Activated CD4-positive, alpha-beta T cell treated with anti-CD3 and anti-CD28 coated beads, Interleukin-2, amount 50 U/mL, for 4 hours (primary cell): Measurements from ENCODE around the gene ASTN2.

Experiments used
- DNase-seq, 2 experiments: peaks; one replicate each; pipeline ENCODE4 v3.0.0-alpha.2; 2020

Gene ASTN2

DNA sequence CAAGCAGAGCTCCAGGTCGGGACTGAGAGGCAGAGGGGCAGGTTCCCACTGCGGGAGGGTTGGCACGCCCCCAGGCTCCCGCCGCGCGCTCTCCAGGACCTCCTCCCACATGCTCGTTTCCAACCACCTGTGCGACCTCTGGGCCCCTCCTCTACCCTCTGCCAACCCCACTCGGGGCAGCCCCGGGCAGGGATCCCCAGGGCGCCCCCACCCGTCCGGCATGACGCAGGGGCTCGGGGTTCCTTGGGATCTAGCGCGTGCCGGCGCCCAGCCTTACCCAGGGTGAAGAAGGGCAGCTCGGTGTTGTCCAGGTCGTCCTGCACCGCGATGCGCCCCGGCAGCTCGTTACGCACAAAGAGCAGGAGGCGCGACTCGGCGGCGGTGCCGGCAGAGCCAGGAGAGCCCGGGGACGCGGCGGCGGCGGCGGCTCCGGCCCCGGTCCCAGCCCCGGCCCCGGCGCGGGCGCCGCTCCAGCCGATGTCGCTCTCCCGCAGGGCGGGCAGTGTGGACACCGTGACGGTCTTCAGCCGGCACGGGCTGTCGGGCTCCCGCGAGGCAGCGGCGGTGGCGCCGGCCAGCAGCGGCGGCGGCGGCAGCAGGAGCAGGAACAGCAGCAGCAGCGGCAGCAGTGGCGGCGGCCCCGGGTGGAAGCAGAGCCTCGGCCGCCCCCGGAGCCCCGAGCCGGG is 494 bp downstream of the ASTN2 start:
- DNase-seq, result no peak

DNA sequence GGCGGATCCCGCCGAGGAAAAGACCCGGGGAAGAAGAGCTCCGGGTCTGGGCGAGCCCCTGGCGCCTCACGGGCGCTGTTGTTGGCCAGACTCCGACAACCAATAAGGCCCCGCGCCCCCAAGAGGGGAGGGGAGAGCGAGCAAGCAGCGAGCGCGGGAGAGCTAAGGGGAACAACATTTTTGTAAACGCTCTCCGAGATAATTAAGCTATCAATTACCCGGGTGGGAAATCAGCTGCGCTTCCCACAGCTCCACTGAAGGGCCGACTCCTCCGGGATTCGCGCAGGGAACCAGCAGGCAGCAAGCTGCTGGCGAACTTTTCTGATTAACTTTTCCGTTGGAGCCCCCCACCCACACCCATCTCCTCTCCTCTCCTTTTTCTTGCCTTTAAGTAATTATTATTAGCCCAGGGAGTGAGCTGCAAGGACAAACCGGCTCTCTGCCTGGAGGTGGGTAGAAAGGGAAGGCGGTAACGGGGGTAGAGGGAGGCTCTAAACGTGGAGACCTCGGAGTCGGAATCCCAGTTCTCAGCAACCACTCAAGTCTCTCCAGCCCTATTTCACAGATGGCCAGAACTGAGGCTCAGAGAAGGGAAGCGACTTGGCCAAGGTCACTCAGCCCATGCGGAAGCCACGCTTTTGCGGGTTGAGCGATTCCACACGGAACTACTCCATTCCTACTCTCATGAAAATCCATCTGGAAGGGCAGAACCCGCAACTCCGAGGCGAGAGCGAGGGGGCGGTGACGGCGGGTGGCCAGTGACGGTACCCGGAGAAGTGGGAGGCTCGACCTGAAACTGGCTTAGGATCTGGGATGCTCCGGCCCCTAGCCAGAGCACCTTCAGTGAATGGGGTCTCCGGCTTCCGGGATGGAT is 1.3 kb downstream of the ASTN2 start:
- no peak for DNase-seq

DNA sequence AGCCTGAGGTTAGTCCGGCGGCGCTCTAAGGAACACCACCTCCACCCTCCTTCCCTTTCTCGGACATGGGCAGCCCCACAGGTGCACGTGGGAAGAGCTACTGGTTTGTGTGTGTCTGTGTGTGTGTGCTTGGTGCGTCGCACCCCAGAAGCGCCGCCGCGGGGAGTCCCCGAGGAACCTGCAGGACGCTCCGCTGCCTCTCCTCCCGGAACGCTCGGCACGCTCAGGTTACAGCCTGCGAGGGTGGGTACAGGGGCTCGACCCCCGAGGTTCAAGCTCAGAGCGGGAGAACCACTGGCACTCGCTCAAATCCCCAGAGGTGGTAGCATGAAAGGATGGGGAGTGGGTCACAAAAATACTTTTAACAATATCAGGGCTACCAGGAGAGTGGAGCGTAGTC is 2.0 kb downstream of the ASTN2 start:
- DNase-seq, result no peak

DNA sequence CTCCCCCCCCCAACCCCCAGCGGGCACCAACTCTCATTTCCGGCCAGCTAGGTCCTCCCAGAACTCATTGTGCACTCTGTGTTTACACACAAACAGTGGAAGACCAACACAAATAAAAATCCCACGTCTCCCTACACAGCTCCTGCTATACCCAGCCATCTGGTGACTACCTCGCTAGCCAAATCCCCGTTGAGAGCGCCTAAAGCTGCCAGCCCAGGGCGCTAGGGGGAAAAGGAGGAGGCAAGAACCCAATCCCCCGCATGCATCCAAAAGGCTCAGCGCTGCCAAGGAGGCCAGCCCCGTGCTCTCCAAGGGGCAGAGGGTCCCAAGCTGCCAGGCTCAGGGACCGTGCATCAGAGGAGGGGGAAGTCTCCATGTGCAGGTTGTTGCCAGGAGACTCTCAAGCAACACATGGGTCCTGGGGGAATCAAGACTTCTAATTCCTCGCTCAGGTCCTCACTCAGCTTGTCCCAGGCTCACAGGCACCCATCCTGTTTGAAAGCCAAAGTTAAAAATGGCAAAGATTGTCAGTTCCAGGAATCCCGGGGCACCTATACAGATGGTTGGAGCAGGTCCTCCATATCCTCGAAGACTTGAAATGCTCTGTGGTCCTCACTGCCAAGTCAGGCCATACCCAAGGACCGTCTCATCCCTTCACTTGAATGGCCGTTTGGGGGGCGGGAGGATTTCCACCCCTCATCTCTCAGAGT is 2.7 kb downstream of the ASTN2 start:
- DNase-seq, result no peak

DNA sequence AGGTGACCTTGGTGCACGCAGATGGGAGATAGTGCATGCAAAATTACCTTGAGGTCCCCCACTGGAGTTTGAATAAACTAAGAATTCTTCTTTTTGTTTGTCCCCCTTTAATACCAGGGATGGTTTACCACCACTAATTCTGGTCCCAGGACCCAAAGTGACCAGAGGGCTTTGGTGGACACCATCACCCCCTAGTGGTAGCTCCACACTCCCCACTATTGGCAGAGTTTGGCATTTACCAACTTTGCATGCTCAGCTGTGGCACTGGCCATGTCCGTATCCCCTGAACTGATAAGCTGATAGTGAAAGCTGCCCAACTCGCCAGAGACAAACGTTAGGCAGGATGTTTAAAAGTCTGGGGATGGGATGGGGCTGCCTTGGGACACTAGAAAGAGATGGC is 3.3 kb downstream of the ASTN2 start:
- DNase-seq, result no peak

DNA sequence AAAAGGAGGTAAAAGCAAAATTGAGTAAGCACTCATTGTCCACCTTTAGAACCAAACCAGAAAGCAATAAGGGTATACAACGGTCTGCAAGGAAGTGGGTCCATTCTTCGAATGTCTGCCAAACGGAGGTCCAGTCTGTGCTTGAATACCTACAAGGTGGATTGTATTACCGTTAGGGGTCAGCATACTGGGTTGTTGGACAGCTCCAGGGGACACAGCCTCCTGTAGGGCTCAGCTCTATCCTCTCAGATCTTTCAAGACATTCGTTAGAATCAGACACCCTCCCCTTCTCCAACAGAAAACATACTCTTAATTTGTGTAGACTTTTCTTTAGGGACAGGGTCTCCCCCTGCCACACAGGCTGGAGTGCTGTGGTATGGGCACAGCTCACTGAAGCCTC is 5.5 kb downstream of the ASTN2 start:
- DNase-seq, result no peak

DNA sequence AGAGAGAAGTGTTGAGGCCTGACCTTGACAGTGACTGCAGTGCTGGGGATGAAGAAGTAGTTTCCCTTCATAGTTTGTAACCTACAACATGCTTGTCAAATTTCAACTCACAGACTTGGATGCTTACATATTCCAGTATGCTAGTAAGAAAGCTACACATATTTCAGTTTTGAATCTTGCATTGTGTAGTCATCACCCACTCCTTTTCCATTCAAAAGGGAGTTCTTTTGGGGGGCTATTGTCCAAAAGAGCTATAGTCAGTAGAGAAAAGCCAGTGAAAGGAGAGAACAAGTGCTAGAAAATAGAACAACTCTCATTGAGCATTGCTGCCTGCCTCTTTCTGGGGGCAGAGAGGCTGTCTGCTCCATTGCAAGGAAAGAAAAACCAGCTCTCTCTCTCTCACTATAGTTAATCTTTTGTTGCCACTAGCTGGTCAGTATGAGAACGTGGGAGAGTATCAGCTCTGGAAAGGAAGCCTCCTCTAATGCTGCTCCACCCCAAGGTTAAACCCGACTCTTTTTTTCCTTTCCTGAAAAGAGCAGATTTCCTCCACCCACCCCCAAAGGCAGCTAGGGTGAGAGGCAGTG is 7.3 kb downstream of the ASTN2 start:
- DNase-seq, result no peak

DNA sequence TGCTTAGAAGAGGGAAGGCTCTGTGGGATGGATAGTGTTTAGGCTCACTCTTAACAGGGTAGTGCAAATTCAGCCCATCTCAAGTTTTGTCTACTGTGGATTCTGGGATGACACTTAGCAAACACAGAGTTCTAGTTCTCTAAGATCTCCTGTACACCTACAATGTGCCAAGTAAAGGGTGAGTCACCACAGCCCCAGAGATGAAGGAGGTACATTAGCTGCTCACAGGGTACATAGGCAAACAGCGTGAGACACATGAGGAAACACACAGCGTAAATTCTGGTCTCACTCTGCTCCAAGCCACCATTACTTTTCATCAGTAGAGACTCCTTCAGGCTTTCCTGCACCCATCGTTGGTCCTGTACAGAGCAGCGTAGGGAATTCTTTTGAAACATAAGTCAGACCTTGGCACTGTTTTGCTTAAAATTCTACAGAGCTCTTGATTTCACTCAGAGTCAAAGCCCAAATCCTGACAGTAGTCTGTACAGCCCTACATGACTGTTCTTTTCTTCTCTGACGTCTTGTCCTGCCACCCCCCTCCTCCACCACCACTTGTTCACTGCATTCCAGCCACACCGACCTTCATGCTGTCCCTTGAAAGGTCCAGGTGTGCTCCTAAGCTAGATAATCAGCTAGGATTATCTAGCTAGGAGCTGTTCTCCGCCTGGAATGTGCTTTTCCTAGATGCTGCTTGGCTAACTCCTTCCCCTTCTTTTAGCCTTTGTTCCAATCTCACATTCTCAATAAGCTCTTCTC is 8.7 kb downstream of the ASTN2 start:
- no peak for DNase-seq

DNA sequence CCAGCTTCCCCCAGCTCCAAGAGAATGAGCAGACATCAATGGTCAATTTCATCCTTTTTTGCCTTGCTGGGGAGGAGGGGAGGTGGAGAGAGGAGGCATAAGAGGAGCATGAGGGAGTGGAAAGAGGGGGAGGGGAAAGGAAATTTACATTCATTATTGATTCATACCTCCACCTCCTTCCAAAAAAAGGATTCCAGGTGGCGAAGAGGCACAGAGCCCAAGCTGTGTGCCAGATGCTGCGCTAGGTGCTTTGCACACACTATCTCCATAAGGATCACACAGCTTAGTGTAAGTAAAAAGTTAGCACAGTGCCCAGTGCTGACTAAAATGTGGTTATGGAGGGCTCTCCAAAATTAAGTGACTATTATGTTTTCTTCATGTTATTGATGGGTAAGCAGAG is 11.0 kb downstream of the ASTN2 start:
- DNase-seq, result no peak

DNA sequence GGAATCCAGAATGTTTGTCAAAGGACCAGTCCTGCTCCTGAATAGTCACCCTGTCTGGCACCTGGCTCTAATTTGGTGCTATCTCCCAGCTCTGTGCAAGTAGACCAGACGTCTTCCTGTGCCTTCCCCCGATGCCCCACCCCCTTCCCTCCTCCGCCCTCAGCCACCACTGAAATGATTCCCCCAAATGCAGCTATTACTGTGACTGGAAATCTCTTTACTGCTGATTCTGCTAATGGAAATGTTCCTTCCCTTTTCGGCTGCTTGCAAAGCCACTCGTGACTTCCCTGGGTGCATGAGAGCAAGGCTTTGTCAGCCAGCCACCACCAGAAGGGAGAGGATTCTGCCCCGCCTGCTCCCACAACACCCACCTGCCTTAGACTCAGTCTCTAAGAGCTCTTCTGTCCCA is 11.4 kb downstream of the ASTN2 start:
- no peak for DNase-seq

DNA sequence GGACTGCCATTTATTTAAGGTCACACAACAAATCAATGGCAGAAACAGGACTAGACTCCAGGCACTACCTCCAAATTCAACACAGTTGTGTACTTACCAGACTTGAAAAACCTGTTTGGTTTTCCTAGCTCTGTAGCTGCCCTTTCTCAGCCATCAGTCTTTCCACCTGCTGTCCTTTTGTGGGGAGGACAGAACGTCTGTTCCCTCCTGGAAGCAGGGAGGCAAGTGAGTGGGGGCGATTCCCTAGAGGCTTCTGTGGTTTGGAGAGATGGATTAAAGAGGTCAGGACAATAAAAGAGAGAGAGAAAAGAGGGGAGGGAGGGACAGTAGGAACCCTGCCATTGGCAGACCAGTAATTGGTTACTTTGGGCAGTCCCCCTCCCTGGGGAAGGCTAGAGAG is 14.7 kb downstream of the ASTN2 start:
- no peak for DNase-seq

DNA sequence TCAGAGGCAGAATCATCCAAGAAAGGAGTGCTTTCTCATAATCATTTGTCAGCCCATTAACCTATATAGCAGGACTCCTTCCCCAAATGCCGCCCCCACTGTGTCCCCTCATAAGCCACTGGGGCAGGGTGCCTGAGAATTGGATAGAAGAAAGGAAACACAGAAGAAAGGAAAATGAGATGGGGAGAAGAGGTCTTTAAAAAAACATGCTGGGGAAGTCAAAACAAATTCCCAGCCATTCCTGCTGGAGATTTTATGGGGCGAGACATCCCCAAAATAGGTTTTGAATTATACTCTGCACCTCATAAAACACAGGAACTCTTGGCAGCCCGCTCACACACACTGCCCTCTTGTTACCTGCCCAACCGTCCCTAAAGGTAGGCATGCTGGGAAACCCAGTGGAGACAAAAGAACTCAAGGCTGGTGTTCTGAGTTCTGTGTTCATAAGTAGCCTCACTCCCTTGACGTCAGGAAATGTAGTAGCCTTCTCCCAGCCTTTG is 19.7 kb downstream of the ASTN2 start:
- DNase-seq, result no peak

DNA sequence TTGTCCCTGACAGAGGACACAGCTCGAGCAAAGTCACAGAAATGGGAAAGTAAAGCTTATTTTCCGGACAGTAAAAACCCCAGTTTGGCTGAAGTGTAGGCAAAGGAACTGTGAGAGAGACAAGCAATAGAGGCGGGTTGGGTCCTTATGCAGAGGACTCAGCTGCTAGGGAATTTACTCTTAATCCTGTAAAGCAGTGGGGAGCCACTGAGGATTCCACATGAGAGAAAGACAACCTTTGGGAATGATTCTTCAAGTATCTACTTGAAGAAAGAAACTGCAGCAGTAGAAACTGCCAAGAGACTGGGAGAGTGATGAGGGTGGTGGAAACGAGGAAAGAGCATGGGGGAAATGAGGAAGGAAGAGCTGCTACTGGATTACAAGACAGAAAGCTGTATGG is 20.2 kb downstream of the ASTN2 start:
- DNase-seq, result no peak

DNA sequence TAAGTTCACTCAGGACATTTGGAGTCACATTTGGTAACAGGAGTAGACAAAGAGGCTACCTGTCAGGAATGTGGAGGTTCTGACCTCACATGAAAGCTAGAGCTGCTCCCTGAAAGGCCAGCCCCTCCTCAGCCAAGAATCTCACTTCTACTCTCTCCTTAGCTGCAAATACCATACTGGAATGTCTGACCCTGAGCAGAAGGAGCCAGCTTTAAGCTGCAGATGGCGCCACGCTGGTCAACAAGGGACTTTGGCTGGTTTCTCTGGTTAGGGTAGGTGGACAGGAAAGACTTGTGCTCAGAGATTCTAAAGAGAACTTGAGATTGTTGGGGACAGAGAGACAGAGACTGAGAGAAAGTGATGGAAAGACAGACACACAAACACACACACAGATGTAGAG is 21.9 kb downstream of the ASTN2 start:
- DNase-seq, result no peak

DNA sequence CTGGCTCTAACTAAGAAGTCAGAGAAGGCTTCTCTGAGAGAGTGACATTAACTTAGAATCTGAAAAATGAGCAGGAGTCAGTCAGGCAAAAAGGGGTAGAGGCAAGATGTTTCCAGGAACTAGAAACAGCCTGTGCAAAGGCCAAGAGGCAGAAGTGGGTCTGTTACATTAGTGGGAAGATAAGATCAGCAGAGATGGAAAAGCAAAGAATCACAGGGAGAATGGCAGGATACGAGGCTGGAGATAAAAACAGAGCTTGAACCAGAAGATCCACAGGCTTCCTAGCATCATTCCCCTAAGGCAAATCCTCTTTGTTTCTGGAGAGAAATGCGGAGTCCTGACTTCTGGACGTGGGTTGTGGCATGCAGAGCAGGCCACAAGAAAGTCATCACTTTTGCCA is 27.4 kb downstream of the ASTN2 start:
- no peak for DNase-seq

DNA sequence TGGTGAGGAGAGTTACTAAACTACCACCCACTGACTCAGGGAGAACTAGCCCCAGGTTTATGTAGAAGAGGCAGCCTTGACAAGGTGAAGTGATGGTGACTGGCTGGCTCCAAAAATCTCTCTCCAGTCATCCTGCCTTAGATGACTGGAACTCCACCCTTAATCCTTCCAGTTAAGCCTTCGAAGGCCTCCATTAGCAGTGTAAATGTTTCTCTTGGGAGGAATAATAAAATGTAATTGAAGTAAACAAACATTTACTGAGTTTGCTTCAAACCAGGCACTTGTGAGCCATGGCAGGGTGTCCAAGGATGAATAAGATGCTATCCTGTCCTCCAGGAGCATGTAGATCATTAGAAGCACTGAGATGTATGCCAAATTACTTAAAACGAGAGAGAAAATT is 35.5 kb downstream of the ASTN2 start:
- DNase-seq, result no peak

DNA sequence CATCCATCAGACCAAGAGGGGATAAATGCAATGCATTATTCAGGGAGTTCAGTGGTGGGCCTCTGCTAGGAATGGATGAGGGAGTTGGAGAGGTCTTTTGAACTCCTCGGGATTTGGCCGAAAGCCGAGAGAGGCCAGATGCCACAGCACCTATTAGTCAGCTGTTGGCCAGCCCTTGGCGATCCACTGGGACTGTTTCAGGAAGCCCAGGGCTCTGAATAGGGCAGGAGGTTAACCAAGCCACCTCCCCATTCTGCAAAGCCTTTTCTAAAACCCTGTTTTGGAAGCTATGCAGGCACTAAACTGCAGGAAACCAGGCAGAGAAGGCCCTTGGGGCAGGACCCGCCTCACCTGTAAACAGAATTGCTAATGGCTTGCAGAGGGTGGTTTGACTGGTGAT is 37.8 kb downstream of the ASTN2 start:
- no peak for DNase-seq

DNA sequence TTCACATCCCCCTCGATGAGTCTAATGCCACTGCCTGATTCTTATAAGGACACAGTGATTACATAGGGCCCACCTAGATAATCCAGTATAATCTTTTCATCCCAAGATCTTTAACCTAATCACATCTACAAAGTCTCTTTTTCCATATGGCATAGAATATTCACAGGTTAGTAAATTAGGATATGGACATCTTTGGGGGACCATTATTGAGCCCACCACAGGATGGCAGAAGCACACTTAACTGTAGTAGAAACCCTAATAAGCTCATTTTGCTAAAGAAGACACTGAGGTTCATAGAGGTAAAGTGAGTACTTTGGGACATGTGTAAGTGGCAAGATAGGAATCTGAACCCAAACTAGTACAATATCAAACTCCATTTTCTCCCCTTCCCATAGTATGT is 38.9 kb downstream of the ASTN2 start:
- DNase-seq, result no peak

DNA sequence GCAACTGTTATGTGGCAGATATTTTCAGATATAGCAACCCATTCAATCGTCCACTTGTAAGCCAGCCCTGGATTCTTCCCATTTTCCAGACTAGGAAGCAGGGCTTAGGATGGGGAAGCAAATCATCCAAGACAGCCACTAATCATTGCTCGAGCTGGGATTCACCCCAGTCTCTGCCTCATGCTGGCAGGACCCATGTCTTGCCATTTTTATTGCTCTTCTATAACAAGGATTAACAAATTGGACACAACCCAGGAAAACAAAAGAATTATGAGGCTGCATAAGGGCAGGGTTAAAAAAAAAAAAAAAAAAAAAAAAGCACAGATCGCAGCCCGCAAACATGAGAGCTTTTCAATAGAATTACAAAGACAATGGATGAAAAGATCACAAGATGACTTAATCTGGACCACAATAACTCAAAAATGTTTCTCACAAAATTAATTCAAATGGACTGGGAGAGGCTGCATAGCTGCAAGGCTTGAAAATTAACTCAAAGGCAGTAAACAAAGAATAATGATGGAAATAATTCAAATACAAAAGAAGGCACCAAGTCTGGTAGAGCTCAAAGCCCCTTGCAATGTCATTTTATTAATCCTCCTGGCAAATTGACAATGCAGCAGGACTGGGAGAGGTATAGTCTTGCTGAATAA is 40.7 kb downstream of the ASTN2 start:
- DNase-seq, result no peak

DNA sequence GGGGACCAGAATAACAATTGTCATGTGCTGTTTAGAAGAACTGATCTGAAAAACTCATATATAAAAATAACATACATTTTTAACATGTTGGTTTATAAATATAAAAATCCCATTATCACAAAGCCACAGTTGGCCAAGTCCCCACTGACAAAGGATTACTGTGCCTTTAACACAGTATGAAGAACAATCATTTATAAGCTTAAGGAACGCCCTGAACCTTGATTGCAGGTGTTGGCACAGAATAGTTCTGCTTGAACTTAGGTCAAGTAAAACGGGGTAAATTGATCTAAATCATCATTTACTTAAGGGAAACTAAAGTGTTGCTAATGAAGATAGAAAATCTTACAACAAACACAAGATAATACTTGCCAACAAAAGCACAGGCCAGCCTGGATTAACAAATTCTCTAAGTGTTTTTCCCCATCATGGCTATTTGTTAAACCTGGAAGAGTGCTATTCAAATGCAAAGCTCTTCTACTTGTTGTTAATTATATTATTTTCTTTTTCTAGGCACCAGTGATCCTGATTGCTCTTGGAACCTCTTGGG is 46.1 kb downstream of the ASTN2 start:
- DNase-seq, result no peak

DNA sequence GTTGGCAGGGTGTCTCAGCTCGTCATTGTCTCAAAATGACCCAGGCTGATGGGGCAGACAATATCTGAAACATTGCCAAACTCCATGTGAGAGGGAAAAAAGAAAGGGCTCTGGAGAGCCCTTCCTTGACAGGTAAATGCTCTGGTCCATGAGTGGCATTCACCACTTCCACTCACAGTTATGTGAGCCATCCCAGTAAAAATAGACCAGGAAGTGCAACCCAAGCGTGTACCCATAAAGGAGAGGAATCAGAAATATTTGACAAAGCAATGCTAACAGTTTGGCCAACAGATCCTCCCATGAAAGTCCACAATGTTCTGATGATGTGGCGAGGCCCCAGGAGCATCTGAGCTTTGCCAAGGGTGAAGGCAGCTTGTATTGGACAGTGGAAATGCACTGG is 49.4 kb downstream of the ASTN2 start:
- no peak for DNase-seq

DNA sequence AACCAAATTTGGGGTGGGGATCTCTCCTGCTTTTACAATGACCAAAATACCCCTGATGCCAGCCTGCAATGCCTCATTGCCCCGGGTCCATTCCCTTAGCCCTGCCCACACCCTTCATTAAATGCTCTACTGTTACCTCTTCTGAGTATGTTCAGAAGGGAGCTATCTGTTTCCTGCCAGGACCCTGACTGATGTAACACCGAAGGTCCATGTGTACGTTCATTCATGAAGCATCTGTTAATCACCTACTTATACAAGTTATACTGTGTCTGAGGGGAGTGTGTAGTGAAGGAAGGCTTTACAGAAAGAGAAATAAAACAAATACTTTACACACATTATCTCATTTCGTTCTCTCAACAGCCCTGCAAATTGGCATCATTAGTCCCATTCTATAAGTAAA is 51.9 kb downstream of the ASTN2 start:
- no peak for DNase-seq
